ENCODE results near the gene CD109. TPM values are rescaled to one million over a fixed set of nuclear protein-coding genes. Genes with fewer than 3 reads are reported as not detected.

Gene CD109
- total RNA-seq, 1 experiment from 2014 or later, result 47.3 TPM

GRCh38 chr6:73752943-73753342 lies 56.9 kb downstream of the CD109 start:
- no peak for DNase-seq (ENCODE audit: low read depth in 1 of 2, low spot score in 2 of 2)
- H3K36me3 ChIP-seq, result 0 out of 2 replicates have a peak, but pooled peaks cover 2% of the 10 kb centered on the region
- H3K4me1 ChIP-seq (replicated peaks), result no peaks in the 10 kb centered on the region

GRCh38 chr6:73766040-73766439 lies 70.0 kb downstream of the CD109 start:
- no peaks in the 10 kb centered on the region for H3K9me3 ChIP-seq (replicated peaks)
- no peak overlapping the region for H3K27ac ChIP-seq
- DNase-seq (ENCODE audit: low read depth in 1 of 2, low spot score in 2 of 2), result no peak
- H3K4me3 ChIP-seq, result no peak overlapping the region
- H3K27me3 ChIP-seq (replicated peaks), result no peaks in the 10 kb centered on the region
- H3K4me1 ChIP-seq (replicated peaks), result no peaks in the 10 kb centered on the region
- H3K36me3 ChIP-seq, result peaks cover 16% of the 10 kb centered on the region

More at GRCh38 chr6:73752943-73753342, 56.9 kb downstream of the CD109 start:
- H3K4me3 ChIP-seq, result no peak overlapping the region
- no peak overlapping the region for H3K27ac ChIP-seq
- H3K27me3 ChIP-seq (replicated peaks), result no peaks in the 10 kb centered on the region
- H3K9me3 ChIP-seq (replicated peaks), result no peaks in the 10 kb centered on the region

GRCh38 chr6:73768558-73768957 lies 72.6 kb downstream of the CD109 start:
- H3K27me3 ChIP-seq (replicated peaks), result no peaks in the 10 kb centered on the region
- no peak overlapping the region for H3K4me3 ChIP-seq
- no peak for DNase-seq (ENCODE audit: low read depth in 1 of 2, low spot score in 2 of 2)
- peaks cover 12% of the 10 kb centered on the region for H3K36me3 ChIP-seq
- no peaks in the 10 kb centered on the region for H3K4me1 ChIP-seq (replicated peaks)
- H3K27ac ChIP-seq, result no peak overlapping the region
- no peaks in the 10 kb centered on the region for H3K9me3 ChIP-seq (replicated peaks)

GRCh38 chr6:73769976-73770375 lies 74.0 kb downstream of the CD109 start:
- Histone ChIP-seq H3K9me3 (replicated peaks) (no peaks in the 10 kb centered on the region), H3K27me3 (replicated peaks) (no peaks in the 10 kb centered on the region), H3K36me3 (peaks cover 8% of the 10 kb centered on the region), H3K27ac (no peak overlapping the region), H3K4me1 (replicated peaks) (peaks cover 8% of the 10 kb centered on the region), H3K4me3 (no peak overlapping the region)
- no peak for DNase-seq (ENCODE audit: low read depth in 1 of 2, low spot score in 2 of 2)

GRCh38 chr6:73774311-73774774 lies 78.3 kb downstream of the CD109 start:
- H3K4me3 ChIP-seq, result no peak overlapping the region
- peak; percentile 56 to 70 for DNase-seq (ENCODE audit: low read depth in 1 of 2, low spot score in 2 of 2)
- no peak overlapping the region for H3K27ac ChIP-seq

GRCh38 chr6:73779943-73780342 lies 83.9 kb downstream of the CD109 start:
- DNase-seq (ENCODE audit: low read depth in 1 of 2, low spot score in 2 of 2), result no peak
- H3K36me3 ChIP-seq, result peaks cover 23% of the 10 kb centered on the region
- no peaks in the 10 kb centered on the region for H3K27me3 ChIP-seq (replicated peaks)
- H3K27ac ChIP-seq, result no peak overlapping the region
- peaks cover 4% of the 10 kb centered on the region; the same call in 1 of the 2 replicates for H3K4me1 ChIP-seq (replicated peaks)
- H3K9me3 ChIP-seq (replicated peaks), result no peaks in the 10 kb centered on the region
- H3K4me3 ChIP-seq, result no peak overlapping the region

More at GRCh38 chr6:73774311-73774774, 78.3 kb downstream of the CD109 start:
- peaks cover 8% of the 10 kb centered on the region for H3K4me1 ChIP-seq (replicated peaks)
- no peaks in the 10 kb centered on the region; the same call in 1 of the 2 replicates for H3K36me3 ChIP-seq
- no peaks in the 10 kb centered on the region for H3K27me3 ChIP-seq (replicated peaks)
- no peaks in the 10 kb centered on the region for H3K9me3 ChIP-seq (replicated peaks)

- DNase-seq (ENCODE audit: low read depth in 1 of 2, low spot score in 2 of 2), result no peak
- H3K27ac ChIP-seq, result no peak overlapping the region
- H3K4me1 ChIP-seq (replicated peaks), result peaks cover 4% of the 10 kb centered on the region; the same call in 1 of the 2 replicates
- no peak overlapping the region for H3K4me3 ChIP-seq
- H3K27me3 ChIP-seq (replicated peaks), result no peaks in the 10 kb centered on the region
- no peaks in the 10 kb centered on the region for H3K9me3 ChIP-seq (replicated peaks)
- peaks cover 32% of the 10 kb centered on the region for H3K36me3 ChIP-seq
These were observed 86.9 kb downstream of the CD109 start for GRCh38 chr6:73782911-73783310.

GRCh38 chr6:73784726-73785505 lies 88.9 kb downstream of the CD109 start:
- peaks cover 9% of the 10 kb centered on the region for H3K4me1 ChIP-seq (replicated peaks)
- H3K4me3 ChIP-seq, result no peak overlapping the region

GRCh38 chr6:73790574-73790973 lies 94.6 kb downstream of the CD109 start:
- peaks cover 27% of the 10 kb centered on the region; the same call in 1 of the 2 replicates for H3K36me3 ChIP-seq
- no peak overlapping the region for H3K27ac ChIP-seq
- H3K4me3 ChIP-seq, result no peak overlapping the region
- H3K4me1 ChIP-seq (replicated peaks), result peaks cover 5% of the 10 kb centered on the region
- no peaks in the 10 kb centered on the region for H3K27me3 ChIP-seq (replicated peaks)
- no peak for DNase-seq (ENCODE audit: low read depth in 1 of 2, low spot score in 2 of 2)
- H3K9me3 ChIP-seq (replicated peaks), result no peaks in the 10 kb centered on the region

More at GRCh38 chr6:73784726-73785505, 88.9 kb downstream of the CD109 start:
- Histone ChIP-seq H3K36me3 (peaks cover 32% of the 10 kb centered on the region), H3K9me3 (replicated peaks) (no peaks in the 10 kb centered on the region), H3K27ac (no peak overlapping the region), H3K27me3 (replicated peaks) (no peaks in the 10 kb centered on the region)
- no peak for DNase-seq (ENCODE audit: low read depth in 1 of 2, low spot score in 2 of 2)

GRCh38 chr6:73791336-73791735 lies 95.3 kb downstream of the CD109 start:
- Histone ChIP-seq H3K27me3 (replicated peaks) (no peaks in the 10 kb centered on the region), H3K9me3 (replicated peaks) (no peaks in the 10 kb centered on the region), H3K4me3 (no peak overlapping the region), H3K27ac (no peak overlapping the region), H3K36me3 (peaks cover 27% of the 10 kb centered on the region; the same call in 1 of the 2 replicates), H3K4me1 (replicated peaks) (peaks cover 5% of the 10 kb centered on the region)
- no peak for DNase-seq (ENCODE audit: low read depth in 1 of 2, low spot score in 2 of 2)

- Histone ChIP-seq H3K36me3 (peaks cover 20% of the 10 kb centered on the region; the same call in 1 of the 2 replicates), H3K27ac (no peak overlapping the region), H3K4me1 (replicated peaks) (peaks cover 5% of the 10 kb centered on the region), H3K4me3 (no peak overlapping the region), H3K9me3 (replicated peaks) (no peaks in the 10 kb centered on the region), H3K27me3 (replicated peaks) (no peaks in the 10 kb centered on the region)
- DNase-seq (ENCODE audit: low read depth in 1 of 2, low spot score in 2 of 2), result no peak
These were observed 96.7 kb downstream of the CD109 start for GRCh38 chr6:73792738-73793137.

- no peak overlapping the region for H3K27ac ChIP-seq
- no peaks in the 10 kb centered on the region for H3K4me1 ChIP-seq (replicated peaks)
- DNase-seq (ENCODE audit: low read depth in 1 of 2, low spot score in 2 of 2), result no peak
These were observed 100.9 kb downstream of the CD109 start for GRCh38 chr6:73796881-73797280.

GRCh38 chr6:73797861-73798260 lies 101.9 kb downstream of the CD109 start:
- Histone ChIP-seq H3K27me3 (replicated peaks) (no peaks in the 10 kb centered on the region), H3K36me3 (0 out of 2 replicates have a peak, but pooled peaks cover 6% of the 10 kb centered on the region), H3K4me1 (replicated peaks) (no peaks in the 10 kb centered on the region), H3K9me3 (replicated peaks) (no peaks in the 10 kb centered on the region), H3K27ac (no peak overlapping the region), H3K4me3 (no peak overlapping the region)
- DNase-seq (ENCODE audit: low read depth in 1 of 2, low spot score in 2 of 2), result no peak

More at GRCh38 chr6:73796881-73797280, 100.9 kb downstream of the CD109 start:
- Histone ChIP-seq H3K4me3 (no peak overlapping the region), H3K27me3 (replicated peaks) (no peaks in the 10 kb centered on the region), H3K9me3 (replicated peaks) (no peaks in the 10 kb centered on the region), H3K36me3 (0 out of 2 replicates have a peak, but pooled peaks cover 12% of the 10 kb centered on the region)

GRCh38 chr6:73798592-73798991 lies 102.6 kb downstream of the CD109 start:
- no peaks in the 10 kb centered on the region for H3K4me1 ChIP-seq (replicated peaks)
- no peaks in the 10 kb centered on the region for H3K27me3 ChIP-seq (replicated peaks)
- no peak overlapping the region for H3K4me3 ChIP-seq
- H3K27ac ChIP-seq, result no peak overlapping the region
- no peaks in the 10 kb centered on the region for H3K36me3 ChIP-seq
- DNase-seq (ENCODE audit: low read depth in 1 of 2, low spot score in 2 of 2), result peak in 1 of 2 experiments; percentile 21
- no peaks in the 10 kb centered on the region for H3K9me3 ChIP-seq (replicated peaks)
